HG02943 (cell line): ENCODE data around the gene SMAP1.

Source experiments
- ATAC-seq: cut with Tn5 transposase; IDR thresholded peaks from one replicate; pipeline ENCODE4 v1.9.1; 2021; ENCODE audit warnings: mild to moderate bottlenecking, low read depth, moderate library complexity; ENCODE audit not compliant: unreplicated experiment

Gene SMAP1

DNA sequence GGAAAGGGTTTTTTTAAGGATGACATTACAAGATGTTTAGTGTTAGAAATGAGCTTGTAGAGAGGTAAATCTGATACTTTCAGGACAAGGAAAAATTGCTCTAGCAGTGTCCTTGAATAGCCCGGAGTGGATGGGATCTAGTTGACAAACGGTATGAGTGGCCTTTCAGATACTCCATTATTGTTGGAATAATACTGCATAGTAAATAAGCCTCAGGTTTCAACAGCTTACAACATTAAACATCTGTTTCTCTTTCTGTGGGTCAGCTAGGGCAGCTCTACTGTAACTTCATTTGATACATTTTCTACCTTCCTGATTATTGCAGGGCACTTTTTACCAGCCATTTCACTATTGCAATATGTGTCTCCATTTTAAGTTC lies 171.2 kb downstream of the SMAP1 start:
- no peak for ATAC-seq

- no peak for ATAC-seq
Measured at GRCh38 chr6:70839286-70840266, 171.9 kb downstream of the SMAP1 start.

- no peak for ATAC-seq
Measured at GRCh38 chr6:70841112-70841511, 173.4 kb downstream of the SMAP1 start.

- ATAC-seq: no peak
Measured at GRCh38 chr6:70842541-70842940, 174.9 kb downstream of the SMAP1 start.

GRCh38 chr6:70843328-70843918 lies 175.7 kb downstream of the SMAP1 start:
- ATAC-seq: no peak

GRCh38 chr6:70844301-70844700 lies 176.6 kb downstream of the SMAP1 start:
- ATAC-seq: no peak

GRCh38 chr6:70846207-70846835 lies 178.6 kb downstream of the SMAP1 start:
- ATAC-seq: no peak

- no peak for ATAC-seq
Measured at GRCh38 chr6:70847106-70848084, 179.7 kb downstream of the SMAP1 start.

GRCh38 chr6:70849348-70850069 lies 181.8 kb downstream of the SMAP1 start:
- ATAC-seq: no peak

- ATAC-seq: no peak
Measured at GRCh38 chr6:70852667-70853246, 185.1 kb downstream of the SMAP1 start.

GRCh38 chr6:70857387-70858077 lies 189.8 kb downstream of the SMAP1 start:
- ATAC-seq: peak; percentile 99

- no peak for ATAC-seq
Measured at GRCh38 chr6:70860045-70860444, 192.4 kb downstream of the SMAP1 start.

GRCh38 chr6:70860920-70861319 lies 193.2 kb downstream of the SMAP1 start:
- no peak for ATAC-seq

GRCh38 chr6:70863343-70863742 lies 195.7 kb downstream of the SMAP1 start:
- ATAC-seq: no peak

DNA sequence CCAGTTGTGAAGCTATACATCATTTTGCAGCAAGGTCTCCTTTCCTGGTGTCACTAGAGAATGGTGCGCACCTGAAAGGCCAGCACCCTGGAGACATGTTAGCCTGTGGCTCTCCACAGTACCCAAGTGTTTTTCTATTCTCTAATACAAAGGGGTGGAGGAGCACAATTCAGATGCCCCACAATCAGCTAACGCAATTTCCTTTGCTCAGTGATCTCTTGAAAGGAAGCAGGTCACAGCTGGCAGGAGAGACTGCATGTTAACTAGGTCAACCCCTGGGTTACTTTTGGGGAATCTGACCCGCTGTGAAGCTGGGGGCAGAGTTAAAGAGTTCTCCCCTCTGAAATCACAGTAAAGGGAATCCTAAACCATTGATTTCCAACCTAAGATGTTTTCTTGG lies 196.7 kb downstream of the SMAP1 start:
- no peak for ATAC-seq

DNA sequence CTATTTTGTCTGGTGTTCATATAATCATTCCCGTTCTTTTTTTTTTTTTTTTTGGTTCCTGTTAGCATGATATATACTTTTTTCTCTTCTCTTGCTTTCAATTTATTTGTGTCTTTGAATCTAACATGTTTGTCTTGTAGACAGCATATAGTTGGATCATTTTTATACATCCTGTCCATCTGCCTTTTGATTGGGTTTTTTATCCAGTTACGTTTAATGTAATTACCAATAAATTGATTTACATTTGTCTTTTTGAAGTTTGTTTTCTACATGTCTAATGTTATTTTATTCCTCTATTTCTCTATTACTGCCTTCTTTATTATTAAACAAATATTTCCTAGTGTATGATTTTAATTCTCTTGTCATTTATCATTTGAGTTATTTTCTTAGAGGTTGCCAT lies 204.8 kb downstream of the SMAP1 start:
- no peak for ATAC-seq

DNA sequence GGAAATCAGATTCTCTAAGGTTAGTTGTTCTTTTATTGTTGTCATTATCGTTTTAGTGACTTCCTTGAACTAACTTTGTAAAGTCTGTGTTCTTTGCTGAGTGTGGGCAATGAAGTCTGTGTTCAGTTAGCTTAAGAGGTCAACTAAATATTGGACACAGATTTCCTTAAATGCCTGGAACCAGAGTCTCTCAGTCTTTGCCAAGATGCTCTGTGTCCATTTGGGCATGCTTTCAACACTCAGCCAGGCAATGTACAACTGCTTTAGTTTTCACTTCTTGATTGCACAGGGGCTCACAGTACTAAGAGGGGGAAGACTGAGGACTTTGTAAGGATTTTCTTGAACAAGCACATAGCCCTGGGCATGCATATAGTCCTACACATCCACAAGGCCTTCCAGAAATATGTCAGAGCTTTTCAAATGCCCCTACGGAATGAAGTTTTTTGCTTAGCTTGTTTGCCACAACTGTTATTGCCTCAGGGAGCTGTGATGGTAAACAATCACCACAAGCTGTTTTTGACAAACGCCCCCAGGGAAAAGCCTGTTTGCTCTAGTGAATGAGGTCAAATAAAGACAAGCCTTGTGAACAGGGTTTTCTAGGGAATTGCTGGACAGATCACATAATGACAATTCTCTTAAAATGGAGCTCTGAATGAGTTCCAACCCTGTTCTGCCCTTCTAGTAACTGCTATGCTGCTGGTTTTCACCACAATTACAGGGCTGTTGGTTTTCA lies 206.7 kb downstream of the SMAP1 start:
- no peak for ATAC-seq

GRCh38 chr6:70879496-70879895 lies 211.8 kb downstream of the SMAP1 start:
- no peak for ATAC-seq
